Kidney (tissue), 14 donors: ENCODE data around the gene FOXA1. TPM values are rescaled to one million over a fixed set of nuclear protein-coding genes. Genes with fewer than 3 reads are reported as not detected.
"Not testable (repeated sequence)": the region's sequence is repeated elsewhere in the genome, so short reads cannot be mapped to it uniquely, and the experiment has no call there.

Experiments used
- DNase-seq, 5 donors: peaks; one replicate each; pipeline ENCODE4 v3.0.0-alpha.2; 2013 to 2020
- FAIRE-seq: peaks from 2 replicates; lab custom pipeline; 2012; peaks lifted over from hg19 to GRCh38; lab: Jason Lieb, UNC
- H3K27ac ChIP-seq, 2 donors: one replicate each; pipeline ENCODE4 v1.7.0; 2013; ENCODE audit warnings: low read depth in 2 of 2, low read length in 2 of 2, inconsistent platforms in 1 of 2
- H3K27me3 ChIP-seq: one replicate; pipeline ENCODE4 v1.7.1; 2013; ENCODE audit warnings: low read length, inconsistent platforms; ENCODE audit not compliant: control insufficient read depth, insufficient read depth
- H3K36me3 ChIP-seq, 3 donors: one replicate each; pipeline versions ENCODE4 v1.7.0 to v1.7.1; 2013; ENCODE audit warnings: low read length in 3 of 3, control low read depth in 1 of 3, inconsistent platforms in 1 of 3; ENCODE audit not compliant: insufficient read depth in 3 of 3, control insufficient read depth in 2 of 3
- H3K4me1 ChIP-seq, 3 donors: one replicate each; pipeline versions ENCODE4 v1.7.0 to v1.7.1; 2013; ENCODE audit warnings: low read length in 3 of 3, inconsistent platforms in 1 of 3, low read depth in 1 of 3; ENCODE audit not compliant: control insufficient read depth in 2 of 3, insufficient read depth in 2 of 3
- H3K4me3 ChIP-seq, 3 donors: one replicate each; pipeline versions ENCODE4 v1.7.0 to v1.8.1; 2013; ENCODE audit warnings: low read length in 3 of 3, control low read depth in 1 of 3, inconsistent platforms in 1 of 3
- H3K9ac ChIP-seq, 3 donors: one replicate each; pipeline versions ENCODE4 v1.7.0 to v1.7.1; 2013; ENCODE audit warnings: low read length in 3 of 3, control low read depth in 1 of 3, inconsistent platforms in 1 of 3
- H3K9me3 ChIP-seq, 3 donors: one replicate each; pipeline versions ENCODE4 v1.7.0 to v1.7.1; 2013; ENCODE audit warnings: low read length in 3 of 3, control low read depth in 1 of 3, inconsistent platforms in 1 of 3; ENCODE audit not compliant: control insufficient read depth in 2 of 3, insufficient read depth in 1 of 3
- intact Hi-C: fragments of 100-400 bp; cut with DNase I; formaldehyde crosslinking; loops from one replicate; pipeline ENCODE4 v1.11.1; 2022
- polyA plus RNA-seq: library from polyadenylated mRNA; stranded (reverse); fragments of 350-450 nt; fragmentation: Illumina TruSeq; extraction: RNeasy Lipid Tissue Mini Kit (QIAGEN cat#74804); gene quantifications from one replicate; pipeline ENCODE4 v1.2.3, GENCODE V29; 2014; ENCODE audit warnings: low read depth, low replicate concordance; ENCODE audit not compliant: insufficient read depth
- total RNA-seq: library from RNA; stranded (reverse); fragmentation: NEBNext Ultra II Directional; extraction: Animal tissue kit (Norgen Biotek cat#: 25700); gene quantifications from one replicate; pipeline ENCODE4 v1.2.1, GENCODE V29; 2021
- TF ChIP-seq, protein P1 (sequence below): IDR thresholded peaks from 3 replicates; pipeline ENCODE4 v1.5.1; 2012; ENCODE audit warnings: mild to moderate bottlenecking, moderate library complexity, borderline replicate concordance; ENCODE audit not compliant: insufficient read depth; ENCODE audit errors: extremely low read depth
- donor health status: control.
- donor health status: control.
- donor health status: control.
- donor health status: control.
- donor health status: control.
- donor health status: DM: yes; HTN: yes; CAD: no.
- donor health status: Normal renal cell carcinoma (clear cell type).

FOXA1 gene
- total and polyA plus RNA-seq, 2 donors from 2014 or later, result not detected

DNA sequence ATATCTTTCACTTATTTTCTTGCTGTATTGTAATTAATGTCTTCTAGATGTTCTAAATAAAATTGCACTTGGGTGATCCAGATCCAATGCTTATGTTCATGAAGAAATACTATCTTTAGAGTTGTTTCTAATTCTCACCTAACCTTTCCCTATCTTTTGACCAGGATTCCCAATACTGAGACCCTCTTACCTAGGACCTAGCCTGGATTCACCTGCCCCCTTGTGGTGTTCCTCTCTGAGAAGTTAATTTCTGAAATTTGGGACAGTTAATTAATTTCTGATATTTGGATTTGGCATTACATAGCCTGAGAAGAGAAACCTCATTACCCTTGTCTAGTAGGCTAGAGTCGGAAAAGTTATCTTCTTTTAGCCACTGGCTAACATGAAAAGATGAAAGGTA, 29.5 kb downstream of the FOXA1 start:
- Histone ChIP-seq H3K4me1 (no peaks in the 10 kb centered on the region), H3K27ac (no peak overlapping the region), H3K27me3 (no peaks in the 10 kb centered on the region), H3K9ac (no peak overlapping the region), H3K4me3 (no peak overlapping the region), H3K36me3 (no peaks in the 10 kb centered on the region), H3K9me3 (no peaks in the 10 kb centered on the region)
- TF ChIP-seq, protein P1, sequence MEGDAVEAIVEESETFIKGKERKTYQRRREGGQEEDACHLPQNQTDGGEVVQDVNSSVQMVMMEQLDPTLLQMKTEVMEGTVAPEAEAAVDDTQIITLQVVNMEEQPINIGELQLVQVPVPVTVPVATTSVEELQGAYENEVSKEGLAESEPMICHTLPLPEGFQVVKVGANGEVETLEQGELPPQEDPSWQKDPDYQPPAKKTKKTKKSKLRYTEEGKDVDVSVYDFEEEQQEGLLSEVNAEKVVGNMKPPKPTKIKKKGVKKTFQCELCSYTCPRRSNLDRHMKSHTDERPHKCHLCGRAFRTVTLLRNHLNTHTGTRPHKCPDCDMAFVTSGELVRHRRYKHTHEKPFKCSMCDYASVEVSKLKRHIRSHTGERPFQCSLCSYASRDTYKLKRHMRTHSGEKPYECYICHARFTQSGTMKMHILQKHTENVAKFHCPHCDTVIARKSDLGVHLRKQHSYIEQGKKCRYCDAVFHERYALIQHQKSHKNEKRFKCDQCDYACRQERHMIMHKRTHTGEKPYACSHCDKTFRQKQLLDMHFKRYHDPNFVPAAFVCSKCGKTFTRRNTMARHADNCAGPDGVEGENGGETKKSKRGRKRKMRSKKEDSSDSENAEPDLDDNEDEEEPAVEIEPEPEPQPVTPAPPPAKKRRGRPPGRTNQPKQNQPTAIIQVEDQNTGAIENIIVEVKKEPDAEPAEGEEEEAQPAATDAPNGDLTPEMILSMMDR, result no peak
- intact Hi-C loops, result no loop called here
- no peak for FAIRE-seq
- DNase-seq, result no peak

DNA sequence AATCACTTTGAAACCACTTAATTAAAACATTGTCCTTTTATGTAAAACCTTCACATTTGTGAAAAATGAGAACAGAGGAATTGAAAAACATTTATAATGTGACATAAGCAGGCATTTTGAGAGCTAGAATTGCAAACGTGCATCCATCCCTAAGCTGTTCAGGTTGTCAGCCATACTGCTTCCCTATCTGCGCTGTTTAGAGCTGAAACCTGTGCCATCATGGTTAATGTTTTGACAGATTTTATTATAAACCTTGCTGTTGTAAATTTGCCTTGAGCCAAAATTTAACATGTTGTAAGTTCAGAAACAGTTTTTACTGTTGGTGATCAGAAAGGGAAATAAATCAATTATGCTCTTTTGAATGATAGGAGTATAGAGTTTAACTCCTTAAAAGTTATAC, 31.9 kb downstream of the FOXA1 start:
- intact Hi-C loops, result no loop called here
- TF ChIP-seq, protein P1, result no peak
- no peaks in the 10 kb centered on the region for H3K36me3 ChIP-seq
- no peaks in the 10 kb centered on the region for H3K9me3 ChIP-seq
- FAIRE-seq (no peak), DNase-seq (no peak)
- H3K4me3 ChIP-seq, result no peak overlapping the region
- H3K27me3 ChIP-seq, result no peaks in the 10 kb centered on the region
- H3K9ac ChIP-seq, result no peak overlapping the region
- no peaks in the 10 kb centered on the region for H3K4me1 ChIP-seq
- no peak overlapping the region for H3K27ac ChIP-seq

DNA sequence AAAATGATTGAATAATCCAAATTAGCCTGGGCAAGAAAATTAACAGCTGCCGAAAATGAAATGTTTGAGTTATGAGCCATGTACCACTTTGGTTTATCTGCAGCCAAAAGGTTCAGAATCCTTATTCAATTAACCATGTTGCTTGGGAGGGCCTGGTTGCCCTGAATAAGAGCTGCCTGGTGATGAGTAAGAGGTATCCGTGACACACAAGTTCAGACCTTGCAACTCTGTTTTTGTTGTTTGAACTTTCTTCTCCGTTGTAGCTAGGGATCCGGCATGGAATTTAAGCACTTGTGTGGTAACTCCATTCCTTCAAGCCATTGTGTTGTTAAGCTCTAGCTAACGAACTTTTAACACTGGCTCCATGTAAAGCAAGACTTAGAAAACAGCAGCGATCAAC, 35.7 kb downstream of the FOXA1 start:
- TF ChIP-seq, protein P1, result no peak
- no peak overlapping the region for H3K9ac ChIP-seq
- H3K4me3 ChIP-seq, result no peak overlapping the region
- no peak for DNase-seq
- no peaks in the 10 kb centered on the region for H3K36me3 ChIP-seq
- no peak for FAIRE-seq
- H3K4me1 ChIP-seq, result no peaks in the 10 kb centered on the region
- H3K27me3 ChIP-seq, result no peaks in the 10 kb centered on the region
- intact Hi-C loops, result no loop called here
- H3K9me3 ChIP-seq, result no peaks in the 10 kb centered on the region
- H3K27ac ChIP-seq, result no peak overlapping the region

DNA sequence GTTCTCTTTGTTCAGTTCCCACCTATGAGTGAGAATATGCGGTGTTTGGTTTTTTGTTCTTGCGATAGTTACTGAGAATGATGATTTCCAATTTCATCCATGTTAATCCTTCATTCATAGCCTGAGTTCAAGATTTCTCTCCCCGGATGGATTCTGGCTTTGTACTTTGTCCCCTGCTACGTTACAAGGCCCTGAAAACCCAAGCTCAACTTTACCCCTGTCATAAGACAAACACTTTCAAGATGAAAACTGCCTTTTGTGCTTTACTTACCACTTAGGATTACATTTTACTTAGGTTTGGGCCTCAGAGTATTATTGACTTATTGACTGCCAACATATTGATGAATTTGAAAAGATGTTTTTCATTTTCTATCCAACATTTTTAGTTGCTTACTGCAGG, 36.3 kb downstream of the FOXA1 start:
- Histone ChIP-seq H3K4me3 (no peak overlapping the region), H3K9ac (no peak overlapping the region), H3K27ac (no peak overlapping the region), H3K27me3 (no peaks in the 10 kb centered on the region), H3K4me1 (no peaks in the 10 kb centered on the region), H3K9me3 (no peaks in the 10 kb centered on the region), H3K36me3 (no peaks in the 10 kb centered on the region)
- TF ChIP-seq, protein P1, result no peak
- no peak for DNase-seq
- intact Hi-C loops, result no loop called here
- no peak for FAIRE-seq

DNA sequence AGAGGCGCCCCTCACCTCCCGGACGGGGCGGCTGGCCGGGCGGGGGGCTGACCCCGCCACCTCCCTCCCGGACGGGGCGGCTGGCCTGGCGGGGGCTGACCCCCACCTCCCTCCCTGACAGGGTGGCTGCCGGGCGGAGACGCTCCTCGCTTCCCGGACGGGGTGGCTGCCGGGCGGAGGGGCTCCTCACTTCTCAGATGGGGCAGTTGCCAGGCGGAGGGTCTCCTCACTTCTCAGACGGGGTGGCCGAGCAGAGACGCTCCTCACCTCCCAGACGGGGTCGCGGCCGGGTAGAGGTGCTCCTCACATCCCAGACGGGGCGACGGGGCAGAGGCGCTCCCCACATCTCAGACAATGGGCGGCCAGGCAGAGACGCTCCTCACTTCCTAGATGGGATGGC, 39.5 kb downstream of the FOXA1 start:
- FAIRE-seq, H3K4me3 ChIP-seq, H3K4me1 ChIP-seq, H3K9ac ChIP-seq, intact Hi-C loops, H3K27ac ChIP-seq, H3K9me3 ChIP-seq, H3K27me3 ChIP-seq, H3K36me3 ChIP-seq: not testable (repeated sequence)
- DNase-seq, result peak in 1 of 5 donors; percentile 59
